SK-N-SH treated with all-trans-retinoic acid at 6 μM for 48 hours (cell line): Measurements from ENCODE around the gene ADK.

ENCODE experiments used
- ATAC-seq: fragments of 200-7000 bp; cut with Tn5 transposase; 3 replicates; pipeline ENCODE4 v1.9.1; 2020; ENCODE audit warnings: mild to moderate bottlenecking, moderate library complexity
- ARNTL ChIP-seq: fragments of 450-650 bp; formaldehyde crosslinking; IDR thresholded peaks from 2 replicates; pipeline ENCODE4 v1.5.0; 2020; ENCODE audit warnings: low read depth, mild to moderate bottlenecking, moderate library complexity, borderline replicate concordance
- BACH2 ChIP-seq: fragments of 250-450 bp; sonication (Bioruptor Pico); IDR thresholded peaks from 2 replicates; pipeline ENCODE4 v1.9.0; 2021; ENCODE audit warnings: mild to moderate bottlenecking, borderline replicate concordance
- CREB5 ChIP-seq: fragments of 250-450 bp; sonication (Bioruptor Pico); IDR thresholded peaks from 2 replicates; pipeline ENCODE4 v1.5.1; 2020; ENCODE audit warnings: low read depth, mild to moderate bottlenecking, moderate library complexity
- CSDC2 ChIP-seq: fragments of 250-450 bp; sonication (Bioruptor Pico); IDR thresholded peaks from 2 replicates; pipeline ENCODE4 v1.5.0; 2020; ENCODE audit warnings: mild to moderate bottlenecking, moderate library complexity
- CSRNP3 ChIP-seq: fragments of 250-450 bp; sonication (Bioruptor Pico); IDR thresholded peaks from 2 replicates; pipeline ENCODE4 v1.5.1; 2021; ENCODE audit warnings: mild to moderate bottlenecking, moderate library complexity
- ESRRG ChIP-seq: fragments of 250-450 bp; sonication (Bioruptor Pico); IDR thresholded peaks from 2 replicates; pipeline ENCODE4 v1.6.1; 2021; ENCODE audit warnings: mild to moderate bottlenecking
- GLIS3 ChIP-seq: fragments of 250-450 bp; sonication (Bioruptor Pico); IDR thresholded peaks from 2 replicates; pipeline ENCODE4 v1.5.0; 2020; ENCODE audit warnings: mild to moderate bottlenecking, moderate library complexity
- ISL1 ChIP-seq: fragments of 250-450 bp; sonication (Bioruptor Pico); IDR thresholded peaks from 2 replicates; pipeline ENCODE4 v2.1.2; 2022; ENCODE audit warnings: mild to moderate bottlenecking, moderate library complexity
- OSR1 ChIP-seq: fragments of 250-450 bp; sonication (Bioruptor Pico); IDR thresholded peaks from 2 replicates; pipeline ENCODE4 v1.8.0; 2022; ENCODE audit warnings: moderate library complexity, mild to moderate bottlenecking, inconsistent platforms
- PATZ1 ChIP-seq: fragments of 250-450 bp; sonication (Bioruptor Pico); IDR thresholded peaks from 2 replicates; pipeline ENCODE4 v1.8.0; 2020; ENCODE audit warnings: mild to moderate bottlenecking, moderate library complexity, borderline replicate concordance
- POU6F1 ChIP-seq: fragments of 250-450 bp; sonication (Bioruptor Pico); IDR thresholded peaks from 2 replicates; pipeline ENCODE4 v1.8.0; 2021; ENCODE audit warnings: low read depth, mild to moderate bottlenecking, moderate library complexity, borderline replicate concordance
- PPARA ChIP-seq: fragments of 250-450 bp; sonication (Bioruptor Pico); IDR thresholded peaks from 2 replicates; pipeline ENCODE4 v1.5.0; 2020; ENCODE audit warnings: mild to moderate bottlenecking, borderline replicate concordance
- RARB ChIP-seq: fragments of 250-450 bp; sonication (Bioruptor Pico); IDR thresholded peaks from 2 replicates; pipeline ENCODE4 v1.8.0; 2021; ENCODE audit warnings: mild to moderate bottlenecking, moderate library complexity
- SNAI2 ChIP-seq: fragments of 250-450 bp; sonication (Bioruptor Pico); IDR thresholded peaks from 2 replicates; pipeline ENCODE4 v1.5.0; 2020; ENCODE audit warnings: mild to moderate bottlenecking, moderate library complexity
- TCF4 ChIP-seq: fragments of 250-450 bp; sonication (Bioruptor Pico); IDR thresholded peaks from 2 replicates; pipeline ENCODE4 v1.8.0; 2021; ENCODE audit warnings: mild to moderate bottlenecking, moderate library complexity, borderline replicate concordance
- TOX ChIP-seq: fragments of 250-450 bp; sonication (Bioruptor Pico); IDR thresholded peaks from 2 replicates; pipeline ENCODE4 v1.8.0; 2021; ENCODE audit warnings: mild to moderate bottlenecking, moderate library complexity, borderline replicate concordance
- TSHZ2 ChIP-seq: fragments of 250-450 bp; sonication (Bioruptor Pico); IDR thresholded peaks from 2 replicates; pipeline ENCODE4 v1.5.0; 2020; ENCODE audit warnings: mild to moderate bottlenecking, moderate library complexity
- ZC3H10 ChIP-seq: fragments of 250-450 bp; sonication (Bioruptor Pico); IDR thresholded peaks from 2 replicates; pipeline ENCODE4 v1.5.1; 2021; ENCODE audit warnings: mild to moderate bottlenecking, moderate library complexity
- ZFP3 ChIP-seq: fragments of 250-450 bp; sonication (Bioruptor Pico); IDR thresholded peaks from 2 replicates; pipeline ENCODE4 v1.5.0; 2020; ENCODE audit warnings: mild to moderate bottlenecking, moderate library complexity
- ZFP30 ChIP-seq: fragments of 450-650 bp; formaldehyde crosslinking; IDR thresholded peaks from 2 replicates; pipeline ENCODE4 v1.5.0; 2022; ENCODE audit warnings: mild to moderate bottlenecking, moderate library complexity
- ZNF565 ChIP-seq: fragments of 450-650 bp; formaldehyde crosslinking; conservative IDR thresholded peaks from 2 replicates; pipeline ENCODE4 v1.5.0; 2020; ENCODE audit warnings: low read depth, mild to moderate bottlenecking, moderate library complexity
- ZNF70 ChIP-seq: fragments of 450-650 bp; formaldehyde crosslinking; IDR thresholded peaks from 2 replicates; pipeline ENCODE4 v1.5.0; 2020; ENCODE audit warnings: mild to moderate bottlenecking, moderate library complexity
- ZNF8 ChIP-seq: fragments of 450-650 bp; formaldehyde crosslinking; IDR thresholded peaks from 2 replicates; pipeline ENCODE4 v1.5.0; 2020; ENCODE audit warnings: mild to moderate bottlenecking, moderate library complexity

ADK gene

GRCh38 chr10:74585231-74586087 lies 434.4 kb downstream of the ADK start:
- TF ChIP-seq POU6F1 (CRISPR knock-in tag), result no peak
- peak; percentile 68; the same call in 1 of the 2 replicates for TF ChIP-seq TCF4 (CRISPR knock-in tag)
- no peak for TF ChIP-seq CSDC2 (CRISPR knock-in tag)
- no peak for TF ChIP-seq ESRRG
- TF ChIP-seq ZNF565, result no peak
- no peak for TF ChIP-seq OSR1 (CRISPR knock-in tag)
- TF ChIP-seq ZNF70 (CRISPR knock-in tag), result no peak
- no peak for TF ChIP-seq BACH2 (CRISPR knock-in tag)
- TF ChIP-seq TSHZ2 (CRISPR knock-in tag), result 0 out of 2 replicates have a peak, but pooled peaks have one; percentile 23
- TF ChIP-seq ZC3H10, result no peak
- TF ChIP-seq CREB5 (CRISPR knock-in tag), result no peak
- no peak for TF ChIP-seq PPARA (CRISPR knock-in tag)
- no peak for TF ChIP-seq ARNTL (CRISPR knock-in tag)
- TF ChIP-seq ZFP30 (CRISPR knock-in tag), result no peak
- ATAC-seq, result peak; percentile 45

- peak; percentile 31 for ATAC-seq
- TF ChIP-seq SNAI2 (CRISPR knock-in tag) (no peak), ZNF565 (no peak), ISL1 (CRISPR knock-in tag) (peak; percentile 65), CSDC2 (CRISPR knock-in tag) (no peak), RARB (CRISPR knock-in tag) (no peak), POU6F1 (CRISPR knock-in tag) (no peak), ZC3H10 (no peak), ZNF8 (no peak), ZFP30 (CRISPR knock-in tag) (no peak), GLIS3 (CRISPR knock-in tag) (no peak), TOX (CRISPR knock-in tag) (no peak), CSRNP3 (CRISPR knock-in tag) (no peak), PATZ1 (CRISPR knock-in tag) (peak; percentile 34; the same call in 1 of the 2 replicates), PPARA (CRISPR knock-in tag) (no peak), ESRRG (no peak), TSHZ2 (CRISPR knock-in tag) (no peak), ZNF70 (CRISPR knock-in tag) (no peak), ARNTL (CRISPR knock-in tag) (no peak), OSR1 (CRISPR knock-in tag) (no peak), TCF4 (CRISPR knock-in tag) (0 out of 2 replicates have a peak, but pooled peaks have one; percentile 10), ZFP3 (CRISPR knock-in tag) (no peak)
Observed at GRCh38 chr10:74586088-74586585, 435.1 kb downstream of the ADK start.
